Endothelial cell of hepatic sinusoid (primary cell): ENCODE results near the gene CSN1S1.
"Not testable (repeated sequence)": the region's sequence is repeated elsewhere in the genome, so short reads cannot be mapped to it uniquely, and the experiment has no call there.

Experiments
- in situ Hi-C: cut with HindIII; loops from 2 replicates; pipeline ENCODE4 v1.10.0; 2017; ENCODE audit warnings: low sequenced_read_pairs

Gene CSN1S1

GRCh38 chr4:69930768-69931167 is at the start of gene CSN1S1:
Gene CSN1S1 (plus strand): TSS chr4:69931068. CDS start chr4:69932556, 1,488 bp downstream.
- in situ Hi-C loops, result no loop called here

- in situ Hi-C loops, result no loop called here
Measured at GRCh38 chr4:69881173-69881773, 49.6 kb upstream of the CSN1S1 start.

- in situ Hi-C loops, result no loop called here
Measured at GRCh38 chr4:69882150-69882549, 48.7 kb upstream of the CSN1S1 start.

- in situ Hi-C loops, result no loop called here
Measured at GRCh38 chr4:69888336-69888735, 42.5 kb upstream of the CSN1S1 start.

GRCh38 chr4:69894186-69894585 is 36.7 kb upstream of the CSN1S1 start:
- in situ Hi-C loops, result no loop called here

- in situ Hi-C loops, result no loop called here
Measured at GRCh38 chr4:69894721-69895120, 36.1 kb upstream of the CSN1S1 start.

GRCh38 chr4:69896530-69897116 is 34.2 kb upstream of the CSN1S1 start:
- in situ Hi-C loops, result no loop called here

GRCh38 chr4:69907151-69907550 is 23.7 kb upstream of the CSN1S1 start:
- in situ Hi-C loops, result no loop called here

- in situ Hi-C loops, result no loop called here
Measured at GRCh38 chr4:69909195-69909594, 21.7 kb upstream of the CSN1S1 start.

GRCh38 chr4:69910016-69910782 is 20.7 kb upstream of the CSN1S1 start:
- in situ Hi-C loops, result no loop called here

- in situ Hi-C loops, result no loop called here
Measured at GRCh38 chr4:69920874-69921273, 10.0 kb upstream of the CSN1S1 start.

- in situ Hi-C loops, result not testable (repeated sequence)
Measured at GRCh38 chr4:69923782-69924410, 7.0 kb upstream of the CSN1S1 start.

GRCh38 chr4:69934150-69934549 is 3.3 kb downstream of the CSN1S1 start:
- in situ Hi-C loops, result no loop called here

- in situ Hi-C loops, result no loop called here
Measured at GRCh38 chr4:69936566-69936965, 5.7 kb downstream of the CSN1S1 start.

GRCh38 chr4:69951602-69952001 is 20.7 kb downstream of the CSN1S1 start:
- in situ Hi-C loops, result no loop called here

GRCh38 chr4:69957209-69957608 is 26.3 kb downstream of the CSN1S1 start:
- in situ Hi-C loops, result no loop called here

GRCh38 chr4:69965628-69966027 is 34.8 kb downstream of the CSN1S1 start, which contains the start of gene CSN2:
Gene CSN2 (minus strand): TSS chr4:69965728. CDS start chr4:69960995, 4,733 bp downstream.
- in situ Hi-C loops, result no loop called here

- in situ Hi-C loops, result no loop called here
Measured at GRCh38 chr4:69970071-69970470, 39.2 kb downstream of the CSN1S1 start.

GRCh38 chr4:69974631-69975030 is 43.8 kb downstream of the CSN1S1 start:
- in situ Hi-C loops, result no loop called here

GRCh38 chr4:69977582-69977981 is 46.7 kb downstream of the CSN1S1 start:
- in situ Hi-C loops, result no loop called here

- in situ Hi-C loops, result no loop called here
Measured at GRCh38 chr4:69984030-69984443, 53.2 kb downstream of the CSN1S1 start.

- in situ Hi-C loops, result no loop called here
Measured at GRCh38 chr4:69986663-69987062, 55.8 kb downstream of the CSN1S1 start.
